GM19240 (cell line): ENCODE data around the gene AFF4.
"Not testable (repeated sequence)": the region's sequence is repeated elsewhere in the genome, so short reads cannot be mapped to it uniquely, and the experiment has no call there.

ENCODE experiments used
- DNase-seq: peaks from one replicate; pipeline ENCODE4 v3.0.0; 2011; ENCODE audit warnings: low spot score; ENCODE audit not compliant: insufficient read length

AFF4 gene

GRCh38 chr5:132860742-132861141, 102.7 kb downstream of the AFF4 start:
- DNase-seq: no peak

GRCh38 chr5:132859889-132860437, 103.5 kb downstream of the AFF4 start:
- DNase-seq: no peak

- DNase-seq: no peak
These were observed 107.4 kb downstream of the AFF4 start for GRCh38 chr5:132856011-132856410.

- not testable (repeated sequence) for DNase-seq
These were observed 108.4 kb downstream of the AFF4 start for GRCh38 chr5:132854992-132855391.

GRCh38 chr5:132854301-132854700, 109.1 kb downstream of the AFF4 start:
- DNase-seq: no peak

- no peak for DNase-seq
These were observed 109.6 kb downstream of the AFF4 start for GRCh38 chr5:132853790-132854189.

GRCh38 chr5:132853323-132853722, 110.1 kb downstream of the AFF4 start:
- no peak for DNase-seq

- no peak for DNase-seq
These were observed 113.4 kb downstream of the AFF4 start for GRCh38 chr5:132850066-132850465.

GRCh38 chr5:132849347-132849746, 114.1 kb downstream of the AFF4 start:
- DNase-seq: no peak

GRCh38 chr5:132848270-132848669, 115.2 kb downstream of the AFF4 start:
- DNase-seq: no peak

GRCh38 chr5:132841305-132841704, 122.1 kb downstream of the AFF4 start:
- DNase-seq: no peak

GRCh38 chr5:132840896-132841295, 122.5 kb downstream of the AFF4 start:
- DNase-seq: no peak

- no peak for DNase-seq
These were observed 123.1 kb downstream of the AFF4 start for GRCh38 chr5:132840313-132840712.

- no peak for DNase-seq
These were observed 123.8 kb downstream of the AFF4 start for GRCh38 chr5:132839426-132840301.

- DNase-seq: no peak
These were observed 124.7 kb downstream of the AFF4 start for GRCh38 chr5:132838516-132839282.

GRCh38 chr5:132837868-132838267, 125.6 kb downstream of the AFF4 start:
- no peak for DNase-seq

- DNase-seq: no peak
These were observed 126.6 kb downstream of the AFF4 start for GRCh38 chr5:132836852-132837251.

- DNase-seq: no peak
These were observed 129.4 kb downstream of the AFF4 start for GRCh38 chr5:132834057-132834456.

- no peak for DNase-seq
These were observed 130.8 kb downstream of the AFF4 start for GRCh38 chr5:132832612-132833011.

GRCh38 chr5:132831095-132831860, 132.2 kb downstream of the AFF4 start:
- no peak for DNase-seq

- peak; percentile 58 for DNase-seq
These were observed 132.9 kb downstream of the AFF4 start, which contains the start of gene SHROOM1 for GRCh38 chr5:132830436-132831094. Gene SHROOM1 (minus strand): TSS chr5:132830647. CDS start chr5:132826140, 4,507 bp downstream.
